Tibial nerve (tissue), 4 donors: ENCODE results near the gene S1PR1.

Source experiments
- CTCF ChIP-seq, 5 experiments: fragments of 200-600 bp in 3 of 5; fragments of 450-650 bp in 2 of 5; sonication (generic) in 3 of 5; IDR thresholded peaks; one replicate each; pipeline ENCODE4 v1.5.1; 2016 to 2019; ENCODE audit warnings: antibody characterized with exemption in 5 of 5, mild to moderate bottlenecking in 3 of 5, moderate library complexity in 2 of 5
- EP300 ChIP-seq, 2 donors: sonication (generic); formaldehyde crosslinking; IDR thresholded peaks; one replicate each; pipeline ENCODE4 v1.6.1; 2017; ENCODE audit warnings: antibody characterized with exemption in 2 of 2, mild to moderate bottlenecking in 1 of 2
- POLR2A ChIP-seq, 2 donors: fragments of 450-650 bp; IDR thresholded peaks; one replicate each; pipeline ENCODE4 v1.6.1; 2017; ENCODE audit warnings: antibody characterized with exemption in 2 of 2, mild to moderate bottlenecking in 2 of 2, moderate library complexity in 2 of 2

- no peak for TF ChIP-seq EP300 (IDR thresholded peaks at IDR 0.05)
- no peak for TF ChIP-seq CTCF (IDR thresholded peaks at IDR 0.05)
- no peak for TF ChIP-seq POLR2A (IDR thresholded peaks at IDR 0.05)
Measured at GRCh38 chr1:101198842-101199636, 37.8 kb upstream of the S1PR1 start.
